ENCODE data around the gene OXSR1. TPM values are rescaled to one million over a fixed set of nuclear protein-coding genes. Genes with fewer than 3 reads are reported as not detected.
"Not testable (repeated sequence)": the region's sequence is repeated elsewhere in the genome, so short reads cannot be mapped to it uniquely, and the experiment has no call there.

Gene OXSR1
- total RNA-seq, 1 experiment from 2014 or later: 42.4 TPM

DNA sequence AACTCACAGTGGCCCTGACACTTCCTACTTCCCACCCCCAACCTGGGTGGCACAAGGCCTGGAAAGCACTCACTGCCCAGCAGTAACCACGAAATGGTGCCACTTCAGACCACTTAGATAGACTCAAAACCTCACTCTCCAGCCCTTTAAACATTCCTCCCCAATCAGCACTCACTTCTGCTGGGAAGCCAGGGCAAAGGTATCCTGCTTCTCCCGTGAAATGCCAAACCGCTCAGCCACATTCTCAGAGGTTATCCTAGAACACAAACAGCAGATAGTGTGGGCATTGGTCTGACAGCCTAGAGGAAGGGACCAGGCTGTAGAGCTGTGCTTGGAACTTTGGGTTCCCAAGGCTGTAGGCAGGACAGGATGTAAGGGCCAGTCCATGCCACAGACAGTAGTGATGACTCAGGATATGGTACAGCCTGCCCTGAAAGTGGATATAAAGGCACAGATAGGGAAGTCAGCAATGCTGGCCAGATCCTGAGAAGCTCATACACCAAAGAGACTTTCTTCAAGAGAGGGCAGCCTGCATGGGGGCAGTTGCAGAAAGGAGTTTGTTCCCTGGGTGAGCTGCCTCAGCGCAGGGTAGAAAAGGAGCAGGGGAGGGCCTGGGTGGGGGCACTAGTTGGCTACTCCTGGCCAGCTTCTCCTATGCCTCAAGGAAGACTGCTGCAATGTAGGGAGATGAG lies 37.6 kb upstream of the OXSR1 start:
- no peak for DNase-seq (ENCODE audit: extremely low read depth, low read depth)

DNA sequence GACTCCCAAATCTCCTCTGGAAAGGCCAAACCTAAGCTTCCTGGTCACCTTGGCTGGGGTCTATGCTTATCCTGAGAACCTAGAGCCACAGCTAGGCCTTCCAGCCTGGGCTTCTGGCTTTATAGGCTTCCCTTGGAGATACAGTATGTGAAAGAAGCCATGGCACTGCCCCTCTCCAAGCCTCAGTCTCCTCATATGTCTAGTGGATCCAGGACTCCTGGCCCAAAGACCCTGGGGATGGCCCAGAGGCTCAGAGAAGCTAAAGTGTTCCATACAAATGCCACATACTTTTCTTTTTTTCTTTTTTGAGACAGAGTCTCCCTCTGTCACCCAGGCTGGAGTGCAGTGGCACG lies 37.1 kb upstream of the OXSR1 start:
- no peak for DNase-seq (ENCODE audit: extremely low read depth, low read depth)

DNA sequence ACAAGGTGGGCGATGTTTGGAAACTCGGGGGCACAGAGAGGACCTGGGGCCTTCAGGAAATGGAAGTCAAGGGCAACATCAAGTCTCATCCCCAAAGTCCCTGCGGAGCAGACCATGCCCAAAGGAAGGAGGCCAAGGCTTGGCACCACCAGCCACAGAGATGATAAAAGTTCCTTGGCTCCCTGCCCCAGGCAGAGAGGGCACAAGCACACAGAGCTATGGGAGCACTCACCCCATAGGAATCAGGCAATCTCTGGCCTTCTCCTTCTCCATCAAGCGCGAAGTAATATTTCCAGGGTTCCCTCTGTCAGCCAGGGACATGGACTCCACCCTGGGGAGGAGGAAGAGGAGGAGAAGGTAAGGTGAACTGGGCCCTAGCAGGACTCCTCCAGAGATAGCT lies 36.3 kb upstream of the OXSR1 start:
- DNase-seq (ENCODE audit: extremely low read depth, low read depth): no peak

GRCh38 chr3:38130631-38131065 lies 34.7 kb upstream of the OXSR1 start:
- DNase-seq (ENCODE audit: extremely low read depth, low read depth): no peak

DNA sequence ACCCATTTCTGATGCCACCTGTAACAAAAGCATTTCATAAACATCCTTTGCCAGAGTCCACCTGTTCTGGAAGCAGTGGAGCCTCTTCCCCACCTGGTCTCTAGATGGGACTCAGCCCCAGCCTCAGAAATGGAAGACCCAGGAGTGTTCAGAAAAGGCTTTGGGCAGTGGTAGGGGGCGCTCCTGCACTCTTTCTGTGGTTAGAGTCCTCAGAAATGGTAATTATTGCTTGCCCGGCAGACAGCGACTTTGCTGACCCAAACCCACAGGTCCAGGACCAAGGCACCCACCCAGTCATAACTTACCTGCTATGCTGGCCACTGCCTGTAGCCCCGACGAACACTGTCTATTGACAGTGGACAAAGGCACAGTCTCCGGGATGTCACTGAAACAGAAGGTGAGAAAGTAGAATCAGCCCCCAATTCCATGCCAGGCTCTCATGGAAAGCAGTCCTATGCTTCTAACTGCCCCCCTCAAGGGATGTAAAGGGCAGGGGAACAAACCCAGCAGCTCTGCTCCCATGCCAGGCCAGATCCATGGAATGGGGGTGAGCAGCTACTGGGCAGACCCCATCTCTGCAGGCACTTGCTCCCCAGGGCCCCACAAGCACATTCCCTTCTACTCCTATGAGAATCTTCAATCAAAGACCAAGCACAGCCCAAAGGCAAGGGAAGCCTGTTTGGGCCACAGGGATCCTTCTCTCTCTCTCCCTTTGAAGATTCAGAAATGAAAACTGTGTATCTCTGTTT lies 33.5 kb upstream of the OXSR1 start:
- DNase-seq (ENCODE audit: extremely low read depth, low read depth): no peak

- DNase-seq (ENCODE audit: extremely low read depth, low read depth): no peak
Observed at GRCh38 chr3:38133209-38133556, 32.2 kb upstream of the OXSR1 start.

DNA sequence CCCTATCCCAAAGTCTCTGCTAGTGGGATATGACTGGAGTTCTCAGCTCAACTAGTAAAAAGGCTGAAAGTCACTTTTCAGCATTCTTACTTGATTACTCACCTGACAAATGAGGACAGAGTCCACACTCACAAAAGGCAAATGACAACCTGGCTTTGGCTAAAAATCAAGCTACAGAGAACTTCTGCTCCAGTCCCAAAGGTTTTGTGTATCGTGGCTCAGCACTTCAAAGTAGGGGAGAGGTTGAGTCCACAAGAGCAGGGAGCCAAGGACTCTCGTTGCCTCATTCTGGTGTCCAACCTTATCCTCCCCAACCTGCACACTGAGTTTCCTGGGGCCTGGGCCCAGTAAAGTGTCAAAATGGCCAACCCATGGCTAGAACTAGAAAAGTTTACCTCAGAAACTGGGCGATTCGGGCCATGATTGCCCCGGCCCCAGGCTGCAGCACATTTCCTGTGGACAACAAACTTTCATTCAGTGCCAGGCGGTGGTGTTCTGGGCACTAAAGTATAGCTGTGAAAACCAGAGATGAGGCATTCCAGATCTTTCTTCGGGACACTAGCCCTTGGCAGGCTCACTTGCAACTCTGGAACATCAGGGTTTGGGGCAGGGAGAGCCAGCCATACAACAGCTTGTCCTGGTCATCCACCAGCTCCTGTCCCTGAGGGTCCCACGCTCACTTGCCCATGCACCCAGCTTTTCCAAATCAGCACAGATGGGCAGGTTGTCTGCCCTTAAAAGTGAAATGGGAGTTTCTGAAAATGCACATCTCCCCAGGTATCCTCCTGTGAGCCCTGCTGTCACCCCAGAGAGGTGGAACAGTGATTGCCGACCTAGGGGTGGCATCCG lies 31.6 kb upstream of the OXSR1 start:
- no peak for DNase-seq (ENCODE audit: extremely low read depth, low read depth)

GRCh38 chr3:38134517-38135143 lies 30.7 kb upstream of the OXSR1 start:
- not testable (repeated sequence) for DNase-seq (ENCODE audit: extremely low read depth, low read depth)

DNA sequence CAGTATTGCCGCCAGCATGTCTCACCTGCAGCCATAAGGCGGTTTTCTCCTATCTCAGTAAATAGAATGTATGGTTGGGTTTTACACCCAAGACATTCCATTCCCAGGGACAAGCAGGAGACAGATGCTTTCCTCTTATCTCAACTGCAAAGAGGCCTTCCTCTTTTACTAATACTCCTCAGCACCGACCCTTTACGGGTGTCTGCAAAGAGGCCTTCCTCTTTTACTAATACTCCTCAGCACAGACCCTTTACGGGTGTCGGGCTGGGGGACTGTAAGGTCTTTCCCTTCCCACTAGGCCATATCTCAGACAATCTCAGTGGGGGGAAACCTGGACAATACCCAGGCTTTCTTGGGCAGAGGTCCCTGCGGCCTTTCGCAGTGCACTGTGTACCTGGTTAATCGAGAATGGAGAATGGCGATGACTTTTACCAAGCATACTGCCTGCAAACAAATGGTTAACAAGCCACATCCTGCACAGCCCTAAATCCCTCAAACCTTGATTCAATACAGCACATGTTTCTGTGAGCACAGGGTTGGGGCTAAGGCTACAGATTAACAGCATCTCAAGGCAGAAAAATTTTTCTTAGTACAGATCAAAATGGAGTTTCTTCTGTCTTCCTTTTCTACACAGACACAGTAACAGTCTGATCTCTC lies 29.6 kb upstream of the OXSR1 start:
- not testable (repeated sequence) for DNase-seq (ENCODE audit: extremely low read depth, low read depth)

DNA sequence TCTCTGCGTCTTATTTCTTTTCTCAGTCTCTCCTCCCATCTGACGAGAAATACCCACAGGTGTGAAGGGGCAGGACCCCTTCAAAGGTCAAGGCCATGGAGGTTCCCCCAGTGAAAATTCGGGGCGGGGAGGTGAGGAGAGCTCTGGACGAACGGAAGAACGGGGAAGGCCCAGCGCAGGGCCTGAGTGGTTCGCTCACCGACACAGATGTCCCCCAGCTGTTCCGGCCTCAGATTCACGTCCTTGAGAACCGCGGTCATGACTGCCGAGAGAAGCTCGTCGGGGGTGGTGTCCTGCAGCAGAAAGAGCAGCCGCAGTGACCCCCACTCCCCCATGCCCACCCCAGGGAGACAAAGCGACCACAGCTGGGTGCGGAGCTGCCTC lies 29.0 kb upstream of the OXSR1 start:
- no peak for DNase-seq (ENCODE audit: extremely low read depth, low read depth)

DNA sequence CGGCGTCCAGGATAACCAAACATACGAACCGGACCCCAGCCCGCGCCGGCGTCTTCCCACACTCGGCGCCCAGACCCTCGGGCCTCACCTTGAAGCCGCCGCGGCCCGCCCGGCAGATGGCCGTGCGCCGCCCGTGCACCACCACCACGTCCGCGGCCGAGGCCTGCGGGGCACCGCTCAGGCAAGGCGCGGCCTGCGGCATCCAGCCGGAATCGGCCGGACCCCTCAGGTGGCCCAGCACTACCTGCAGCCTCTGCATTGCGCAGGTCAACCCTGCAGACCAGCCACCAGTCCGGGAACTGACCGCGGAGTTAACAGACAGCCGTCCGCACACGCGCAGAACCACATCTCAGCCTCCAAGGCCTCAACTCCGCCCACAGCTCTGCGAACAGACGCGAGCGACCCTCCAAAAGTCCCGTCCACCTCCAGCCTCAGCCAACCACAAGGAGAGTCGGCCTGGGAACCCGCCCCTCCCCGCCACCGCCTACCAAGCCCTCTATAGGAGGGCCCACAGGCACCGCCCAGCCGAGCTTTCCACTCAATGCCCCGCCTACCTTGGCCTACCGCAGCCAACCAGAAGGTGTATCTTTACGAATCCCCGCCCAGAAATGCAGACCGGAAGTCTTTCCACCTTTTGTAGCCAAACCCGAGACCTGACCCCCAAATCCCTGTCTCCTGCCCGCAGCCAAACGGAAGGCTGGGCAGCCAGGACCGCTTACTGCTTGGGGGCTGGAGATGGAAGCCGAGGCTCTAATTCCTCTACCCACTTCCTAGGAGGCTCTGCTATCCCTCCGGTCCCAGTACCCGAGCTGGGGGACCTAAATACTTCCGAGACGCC lies 28.3 kb upstream of the OXSR1 start, which contains the start of gene ACAA1:
Gene ACAA1 (minus strand): TSS at position 351 of the 838 bp plus-strand sequence. CDS start 92 bp downstream, at position 259.
- DNase-seq (ENCODE audit: extremely low read depth, low read depth): peak; percentile 96

GRCh38 chr3:38137615-38138348 lies 27.6 kb upstream of the OXSR1 start:
- no peak for DNase-seq (ENCODE audit: extremely low read depth, low read depth)

- DNase-seq (ENCODE audit: extremely low read depth, low read depth): no peak
Observed at GRCh38 chr3:38138349-38139190, 26.8 kb upstream of the OXSR1 start, which contains the start of gene MYD88. TSS of gene MYD88 (plus strand) at chr3:38138661. CDS start at chr3:38138701, 40 bp downstream.

- DNase-seq (ENCODE audit: extremely low read depth, low read depth): no peak
Observed at GRCh38 chr3:38139191-38139590, 26.1 kb upstream of the OXSR1 start.

- DNase-seq (ENCODE audit: extremely low read depth, low read depth): no peak
Observed at GRCh38 chr3:38139652-38140051, 25.7 kb upstream of the OXSR1 start.

GRCh38 chr3:38140326-38141172 lies 24.8 kb upstream of the OXSR1 start:
- no peak for DNase-seq (ENCODE audit: extremely low read depth, low read depth)

All from NCI-H460 (cell line).